ENCODE measurements around the gene LRCH1. TPM values are rescaled to one million over a fixed set of nuclear protein-coding genes. Genes with fewer than 3 reads are reported as not detected.

LRCH1 gene
- total and polyA plus RNA-seq, 10 of the 15 experiments (the other 5 are each of a cell fraction or from before 2014, with no cell fraction given): 5.3 to 48.9 (median 14.4) TPM

- intact Hi-C loops (cut with micrococcal nuclease; ENCODE audit: unreplicated experiment): no loop called here
- ChIA-PET SMC1A (ENCODE audit: uncharacterized antibody, unreplicated experiment) (interaction anchor here (0.7 to 9.0 kb wide), 14 partner anchors 10 to 101 kb away, joined by 3 to 170 read pairs (median 4); no protein-coding TSS in a partner anchor), RAD21 (ENCODE audit: unreplicated experiment) (interaction anchor here (0.7 to 4.9 kb wide), 14 partner anchors 9 to 68 kb away, joined by 3 to 40 read pairs (median 4); partner anchors contain the start of gene LRCH1), CTCF (interaction anchor here (0.9 to 4.8 kb wide), 4 partner anchors 10 to 28 kb away, joined by 3 to 39 read pairs (median 4); no protein-coding TSS in a partner anchor), POLR2A (interaction anchor here (0.7 to 4.0 kb wide), 13 partner anchors 10 to 563 kb away, joined by 3 to 16 read pairs (median 5); no protein-coding TSS in a partner anchor)
- ATAC-seq: no peak; the same call in 1 of the 3 replicates
- in situ Hi-C loops (cut with MboI): no loop called here
- no peak for DNase-seq (ENCODE audit: low read depth, low spot score)
- H3K36me3 ChIP-seq (ENCODE audit: control insufficient read depth in 2 of 2, insufficient read depth in 2 of 2, low read length in 1 of 2): no peaks in the 10 kb centered on the region
- H3K4me1 ChIP-seq (ENCODE audit: control insufficient read depth, insufficient read depth, low read length): peaks cover 69% of the 10 kb centered on the region
- no peak overlapping the region for H3K4me3 ChIP-seq
- TF ChIP-seq IKZF2 (IDR thresholded peaks at IDR 0.05) (no peak), CHD2 (IDR thresholded peaks at IDR 0.05; ENCODE audit: borderline replicate concordance, low read depth, low read length) (no peak), BACH1 (IDR thresholded peaks at IDR 0.05; ENCODE audit: borderline replicate concordance) (no peak), RBBP5 (conservative IDR thresholded peaks at IDR 0.05) (no peak), GATAD2B (conservative IDR thresholded peaks at IDR 0.05; ENCODE audit: low read depth) (no peak), DPF2 (IDR thresholded peaks at IDR 0.05) (no peak), NBN (IDR thresholded peaks at IDR 0.05) (no peak), ETV6 (conservative IDR thresholded peaks at IDR 0.05 in 1 of 2, IDR thresholded peaks at IDR 0.05 in 1 of 2; ENCODE audit: borderline replicate concordance in 1 of 2, low read depth in 1 of 2) (no peak), MXI1 (IDR thresholded peaks at IDR 0.05; ENCODE audit: low read depth, low read length) (no peak), SIX5 (IDR thresholded peaks at IDR 0.05; ENCODE audit: low read depth, low read length, severe bottlenecking) (no peak), RELB (IDR thresholded peaks at IDR 0.05; ENCODE audit: low read depth) (no peak), POLR2AphosphoS2 (IDR thresholded peaks at IDR 0.05; ENCODE audit: low read depth, low read length) (no peak), FOXM1 (IDR thresholded peaks at IDR 0.05; ENCODE audit: low read depth, low read length) (no peak), ZNF274 (IDR thresholded peaks at IDR 0.05; ENCODE audit: insufficient read depth, insufficient read length) (no peak), JUND (IDR thresholded peaks at IDR 0.05; ENCODE audit: low read depth, low read length) (no peak), CEBPB (IDR thresholded peaks at IDR 0.05; ENCODE audit: borderline replicate concordance in 1 of 2, low read depth in 2 of 2, low read length in 2 of 2) (no peak), LARP7 (IDR thresholded peaks at IDR 0.05) (no peak), PAX5 (IDR thresholded peaks at IDR 0.05; ENCODE audit: borderline replicate concordance, low read depth, low read length) (no peak), RB1 (IDR thresholded peaks at IDR 0.05; ENCODE audit: borderline replicate concordance) (no peak)
- BruUV-seq (replicated peaks): no TSS peak
- H2AFZ ChIP-seq (ENCODE audit: control insufficient read depth, low read depth, low read length): no peak overlapping the region
- FAIRE-seq: no peak
- H3K27ac ChIP-seq (ENCODE audit: control insufficient read depth, insufficient read depth): no peak overlapping the region
- H3K4me2 ChIP-seq (ENCODE audit: control insufficient read depth, insufficient read depth): peak overlapping the region; percentile 61
- H3K27me3 ChIP-seq (replicated peaks in 1 of 2; ENCODE audit: control insufficient read depth in 2 of 2, insufficient read depth in 2 of 2, low read length in 1 of 2): no peaks in the 10 kb centered on the region
- no peak overlapping the region for H3K9ac ChIP-seq (ENCODE audit: control insufficient read depth, insufficient read depth, low read length)
- no peaks in the 10 kb centered on the region for H4K20me1 ChIP-seq (ENCODE audit: control insufficient read depth, insufficient read depth)
- no peaks in the 10 kb centered on the region; the same call in 1 of the 3 replicates for H3K9me3 ChIP-seq (replicated peaks; ENCODE audit: control insufficient read depth, insufficient read depth, low read length)
- WGBS (ENCODE audit: insufficient coverage, insufficient replicate concordance, low lambda C conversion rate, missing lambda C conversion rate): 11% methylated on average over 5 of the region's 5 CpGs
- peaks cover 95% of the 10 kb centered on the region for H3K79me2 ChIP-seq (ENCODE audit: control insufficient read depth, insufficient read depth, low read length)
Measured at GRCh38 chr13:46620029-46620428, 67.1 kb downstream of the LRCH1 start.

Measured in GM12878 (cell line).